ENCODE data around the gene LPAR1.

- TF ChIP-seq CTCF (IDR thresholded peaks at IDR 0.05) (no peak), POLR2A (IDR thresholded peaks at IDR 0.05) (no peak)
Measured at GRCh38 chr9:110949081-110949480, 89.2 kb downstream of the LPAR1 start.

All from heart left ventricle (tissue), 13 donors.